Urinary bladder (tissue), 4 donors: Measurements from ENCODE around the gene TMEM50B. TPM values are rescaled to one million over a fixed set of nuclear protein-coding genes. Genes with fewer than 3 reads are reported as not detected.
"Not testable (repeated sequence)": the region's sequence is repeated elsewhere in the genome, so short reads cannot be mapped to it uniquely, and the experiment has no call there.

Source experiments
- DNase-seq: peaks from one replicate; pipeline ENCODE4 v3.0.0-alpha.2; 2015; ENCODE audit errors: extremely low spot score
- H3K27ac ChIP-seq: one replicate; pipeline ENCODE4 v1.5.1; 2013; ENCODE audit warnings: low read depth, mild to moderate bottlenecking, moderate library complexity
- H3K36me3 ChIP-seq: one replicate; pipeline ENCODE4 v1.6.1; 2013; ENCODE audit warnings: mild to moderate bottlenecking, moderate library complexity; ENCODE audit not compliant: insufficient read depth
- H3K4me1 ChIP-seq: one replicate; pipeline ENCODE4 v1.6.1; 2013; ENCODE audit warnings: mild to moderate bottlenecking, moderate library complexity; ENCODE audit not compliant: insufficient read depth
- H3K4me3 ChIP-seq: one replicate; pipeline ENCODE4 v1.5.1; 2013; ENCODE audit warnings: low read depth, low read length
- WGBS: extraction: QIAGEN DNeasy Blood & Tissue Kit; methylation state at CpG from one replicate; pipeline ENCODE4 v1.1.7; 2013; 5-methylcytosine and 5-hydroxymethylcytosine counted together
- polyA plus RNA-seq: library from polyadenylated mRNA; stranded (reverse); fragments of 200-250 nt; gene quantifications from one replicate; pipeline ENCODE4 v1.2.3, GENCODE V29; 2013
- total RNA-seq: library from RNA; depleted of rRNA; stranded (reverse); fragments of >200 nt; gene quantifications from one replicate; pipeline ENCODE4 v1.2.3, GENCODE V29; 2014
- donor health status: healthy with polysubstance abuse.
- donor health status: healthy.

Gene TMEM50B
- total RNA-seq (80.7 TPM), polyA plus RNA-seq (66.7 TPM)

GRCh38 chr21:33479679-33480480 is at the start of gene TMEM50B:
TSS of gene TMEM50B (minus strand) at chr21:33479974. CDS start at chr21:33468885, 11,089 bp downstream.
- H3K36me3 ChIP-seq: no peaks in the 10 kb centered on the region
- peak within 1 kb of the TSS; percentile 78 for H3K4me3 ChIP-seq
- H3K27ac ChIP-seq: peak within 1 kb of the TSS; percentile 88
- DNase-seq: peak; percentile 78
- WGBS: under 1% methylated on average over 93 of the region's 93 CpGs
- no peaks in the 10 kb centered on the region for H3K4me1 ChIP-seq

- DNase-seq: no peak
- WGBS: 76% methylated on average over 1 of the region's 1 CpG
- Histone ChIP-seq H3K36me3 (peaks cover 2% of the 10 kb centered on the region), H3K4me1 (no peaks in the 10 kb centered on the region), H3K27ac (no peak overlapping the region), H3K4me3 (no peak overlapping the region)
Observed at GRCh38 chr21:33522953-33523349, 43.2 kb upstream of the TMEM50B start.

- no peak for DNase-seq
- Histone ChIP-seq H3K27ac (no peak overlapping the region), H3K4me1 (no peaks in the 10 kb centered on the region), H3K4me3 (no peak overlapping the region), H3K36me3 (peaks cover 2% of the 10 kb centered on the region)
- 78% methylated on average over 5 of the region's 5 CpGs for WGBS
Observed at GRCh38 chr21:33522297-33522952, 42.7 kb upstream of the TMEM50B start.

- H3K36me3 ChIP-seq: peaks cover 7% of the 10 kb centered on the region
Observed at GRCh38 chr21:33518899-33519298, 39.1 kb upstream of the TMEM50B start.

GRCh38 chr21:33514229-33514628 is 34.5 kb upstream of the TMEM50B start:
- Histone ChIP-seq H3K4me3 (no peak overlapping the region), H3K4me1 (no peaks in the 10 kb centered on the region), H3K36me3 (peaks cover 7% of the 10 kb centered on the region), H3K27ac (no peak overlapping the region)
- no peak for DNase-seq
- 98% methylated on average over 2 of the region's 2 CpGs for WGBS

More at GRCh38 chr21:33518899-33519298, 39.1 kb upstream of the TMEM50B start:
- WGBS: 97% methylated on average over 4 of the region's 4 CpGs
- no peaks in the 10 kb centered on the region for H3K4me1 ChIP-seq
- no peak overlapping the region for H3K4me3 ChIP-seq
- no peak for DNase-seq
- no peak overlapping the region for H3K27ac ChIP-seq

- H3K4me3 ChIP-seq: no peak overlapping the region
- no peak for DNase-seq
- H3K4me1 ChIP-seq: no peaks in the 10 kb centered on the region
- 97% methylated on average over 3 of the region's 3 CpGs for WGBS
- H3K27ac ChIP-seq: no peak overlapping the region
- peaks cover 9% of the 10 kb centered on the region for H3K36me3 ChIP-seq
Observed at GRCh38 chr21:33512481-33512880, 32.7 kb upstream of the TMEM50B start.

GRCh38 chr21:33511639-33512038 is 31.9 kb upstream of the TMEM50B start:
- Histone ChIP-seq H3K4me3 (no peak overlapping the region), H3K36me3 (peaks cover 12% of the 10 kb centered on the region), H3K4me1 (no peaks in the 10 kb centered on the region), H3K27ac (no peak overlapping the region)
- 98% methylated on average over 4 of the region's 4 CpGs for WGBS
- no peak for DNase-seq

- H3K4me3 ChIP-seq: no peak overlapping the region
- H3K4me1 ChIP-seq: no peaks in the 10 kb centered on the region
- WGBS: 90% methylated on average over 8 of the region's 8 CpGs
- H3K27ac ChIP-seq: no peak overlapping the region
- no peak for DNase-seq
- peaks cover 12% of the 10 kb centered on the region for H3K36me3 ChIP-seq
Observed at GRCh38 chr21:33510826-33511225, 31.1 kb upstream of the TMEM50B start.

GRCh38 chr21:33507003-33507402 is 27.2 kb upstream of the TMEM50B start:
- H3K27ac ChIP-seq, H3K4me1 ChIP-seq, DNase-seq, H3K4me3 ChIP-seq, H3K36me3 ChIP-seq: not testable (repeated sequence)
- WGBS: 100% methylated on average over 1 of the region's 1 CpG

- no peak overlapping the region for H3K4me3 ChIP-seq
- no peak for DNase-seq
- WGBS: 95% methylated on average over 8 of the region's 8 CpGs
- H3K36me3 ChIP-seq: peaks cover 6% of the 10 kb centered on the region
- H3K27ac ChIP-seq: no peak overlapping the region
- H3K4me1 ChIP-seq: no peaks in the 10 kb centered on the region
Observed at GRCh38 chr21:33505833-33506232, 26.1 kb upstream of the TMEM50B start.

- 55% methylated on average over 7 of the region's 7 CpGs for WGBS
- Histone ChIP-seq H3K4me3 (no peak overlapping the region), H3K27ac (no peak overlapping the region), H3K36me3 (no peaks in the 10 kb centered on the region), H3K4me1 (no peaks in the 10 kb centered on the region)
- DNase-seq: no peak
Observed at GRCh38 chr21:33496345-33496744, 16.6 kb upstream of the TMEM50B start.

- H3K4me1 ChIP-seq: no peaks in the 10 kb centered on the region
- H3K36me3 ChIP-seq: no peaks in the 10 kb centered on the region
- 44% methylated on average over 4 of the region's 4 CpGs for WGBS
- H3K4me3 ChIP-seq: no peak overlapping the region
- DNase-seq: no peak
- no peak overlapping the region for H3K27ac ChIP-seq
Observed at GRCh38 chr21:33495743-33496142, 16.0 kb upstream of the TMEM50B start.

GRCh38 chr21:33493756-33494155 is 14.0 kb upstream of the TMEM50B start:
- Histone ChIP-seq H3K27ac (no peak overlapping the region), H3K36me3 (no peaks in the 10 kb centered on the region), H3K4me1 (no peaks in the 10 kb centered on the region), H3K4me3 (no peak overlapping the region)
- 90% methylated on average over 3 of the region's 3 CpGs for WGBS
- no peak for DNase-seq

GRCh38 chr21:33492571-33492970 is 12.8 kb upstream of the TMEM50B start:
- no peak overlapping the region for H3K4me3 ChIP-seq
- no peaks in the 10 kb centered on the region for H3K4me1 ChIP-seq
- 43% methylated on average over 2 of the region's 2 CpGs for WGBS
- DNase-seq: no peak
- H3K36me3 ChIP-seq: no peaks in the 10 kb centered on the region
- no peak overlapping the region for H3K27ac ChIP-seq
